ENCODE data around the gene PBX3.

- TF ChIP-seq, protein P1, sequence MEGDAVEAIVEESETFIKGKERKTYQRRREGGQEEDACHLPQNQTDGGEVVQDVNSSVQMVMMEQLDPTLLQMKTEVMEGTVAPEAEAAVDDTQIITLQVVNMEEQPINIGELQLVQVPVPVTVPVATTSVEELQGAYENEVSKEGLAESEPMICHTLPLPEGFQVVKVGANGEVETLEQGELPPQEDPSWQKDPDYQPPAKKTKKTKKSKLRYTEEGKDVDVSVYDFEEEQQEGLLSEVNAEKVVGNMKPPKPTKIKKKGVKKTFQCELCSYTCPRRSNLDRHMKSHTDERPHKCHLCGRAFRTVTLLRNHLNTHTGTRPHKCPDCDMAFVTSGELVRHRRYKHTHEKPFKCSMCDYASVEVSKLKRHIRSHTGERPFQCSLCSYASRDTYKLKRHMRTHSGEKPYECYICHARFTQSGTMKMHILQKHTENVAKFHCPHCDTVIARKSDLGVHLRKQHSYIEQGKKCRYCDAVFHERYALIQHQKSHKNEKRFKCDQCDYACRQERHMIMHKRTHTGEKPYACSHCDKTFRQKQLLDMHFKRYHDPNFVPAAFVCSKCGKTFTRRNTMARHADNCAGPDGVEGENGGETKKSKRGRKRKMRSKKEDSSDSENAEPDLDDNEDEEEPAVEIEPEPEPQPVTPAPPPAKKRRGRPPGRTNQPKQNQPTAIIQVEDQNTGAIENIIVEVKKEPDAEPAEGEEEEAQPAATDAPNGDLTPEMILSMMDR (conservative IDR thresholded peaks at IDR 0.05 in 1 of 2, IDR thresholded peaks at IDR 0.05 in 1 of 2; ENCODE audit: low read depth in 1 of 2, low read length in 2 of 2), result no peak
- no peak for TF ChIP-seq EZH2 (IDR thresholded peaks at IDR 0.05; ENCODE audit: low read length, missing control alignments)
Observed at GRCh38 chr9:125831054-125831453, 83.9 kb downstream of the PBX3 start.
